ENCODE data around the gene GAPDH. TPM values are rescaled to one million over a fixed set of nuclear protein-coding genes. Genes with fewer than 3 reads are reported as not detected.

GAPDH gene
- polyA plus RNA-seq, 1 of the 3 experiments (the other 2 are of a cell fraction), result 8,077 TPM

- peaks cover 8% of the 10 kb centered on the region for H3F3A ChIP-seq (replicated peaks; ENCODE audit: insufficient read depth)
- no peaks in the 10 kb centered on the region for H4K20me1 ChIP-seq (ENCODE audit: insufficient read depth)
- ChIA-PET CTCF (no interaction called here), POLR2A (no interaction called here)
- peaks cover 64% of the 10 kb centered on the region for H3K79me2 ChIP-seq (ENCODE audit: insufficient read depth)
- TF ChIP-seq YY1 (IDR thresholded peaks at IDR 0.05; ENCODE audit: low read depth), result no peak
- no peak for TF ChIP-seq FOXJ3 (CRISPR knock-in tag; IDR thresholded peaks at IDR 0.05)
- no peak for TF ChIP-seq TAF1 (IDR thresholded peaks at IDR 0.05; ENCODE audit: borderline replicate concordance, low read depth, low read length)
- TF ChIP-seq JUND (IDR thresholded peaks at IDR 0.05), result no peak
- TF ChIP-seq NRF1 (IDR thresholded peaks at IDR 0.05; ENCODE audit: low read depth, low read length), result no peak
- TF ChIP-seq CTCF (IDR thresholded peaks at IDR 0.05), result peak; percentile 18
- no peak for TF ChIP-seq USF2 (IDR thresholded peaks at IDR 0.05; ENCODE audit: borderline replicate concordance, low read depth, low read length)
- TF ChIP-seq PBX3 (IDR thresholded peaks at IDR 0.05), result no peak
- WGBS (ENCODE audit: low lambda C conversion rate), result under 1% methylated on average over 14 of the region's 14 CpGs
- peak overlapping the region; percentile 97 for H3K9ac ChIP-seq
- H3K4me1 ChIP-seq (ENCODE audit: control insufficient read depth in 1 of 2, insufficient read depth in 2 of 2, low read depth in 1 of 2, low read length in 1 of 2), result peaks cover 13 to 18% of the 10 kb centered on the region in 2 experiments; a peak in 3 of 4 replicates
- peaks cover 15 to 43% of the 10 kb centered on the region in 2 experiments for H3K36me3 ChIP-seq (replicated peaks in 1 of 2; ENCODE audit: control insufficient read depth in 1 of 2, insufficient read depth in 2 of 2, low read length in 1 of 2)
- no peaks in the 10 kb centered on the region for H3K27me3 ChIP-seq (ENCODE audit: insufficient read depth)
- peak overlapping the region; percentile 81 to 97 for H3K4me3 ChIP-seq (ENCODE audit: low read depth in 2 of 2, low read length in 1 of 2)
- H3K9me3 ChIP-seq, result no peaks in the 10 kb centered on the region
- H2AFZ ChIP-seq (ENCODE audit: low read depth), result peak overlapping the region; percentile 39; the same call in 1 of the 2 replicates
- H3K4me2 ChIP-seq, result peak overlapping the region; percentile 99
- no peaks in the 10 kb centered on the region for H3K9me2 ChIP-seq
- H3K27ac ChIP-seq (ENCODE audit: low read depth in 2 of 2, low read length in 1 of 2), result peak overlapping the region; percentile 76 to 99
- peak; percentile 37 for DNase-seq
Observed at GRCh38 chr12:6494258-6494743, 40.0 kb upstream of the GAPDH start.

- H3K9ac ChIP-seq, result peak overlapping the region; percentile 97
- peaks cover 13 to 18% of the 10 kb centered on the region in 2 experiments; a peak in 3 of 4 replicates for H3K4me1 ChIP-seq (ENCODE audit: control insufficient read depth in 1 of 2, insufficient read depth in 2 of 2, low read depth in 1 of 2, low read length in 1 of 2)
- H3K27me3 ChIP-seq (ENCODE audit: insufficient read depth), result no peaks in the 10 kb centered on the region
- H3K4me2 ChIP-seq, result peak overlapping the region; percentile 99
- H3K79me2 ChIP-seq (ENCODE audit: insufficient read depth), result peaks cover 70% of the 10 kb centered on the region
- ChIA-PET CTCF (no interaction called here), POLR2A (interaction anchor here (0.6 kb wide), 1 partner anchor 17 kb away, joined by 5 read pairs; no protein-coding TSS in a partner anchor)
- no peaks in the 10 kb centered on the region for H3K9me2 ChIP-seq
- WGBS (ENCODE audit: low lambda C conversion rate), result 58% methylated on average over 1 of the region's 1 CpG
- no peak for DNase-seq
- no peak overlapping the region for H2AFZ ChIP-seq (ENCODE audit: low read depth)
- H3F3A ChIP-seq (replicated peaks; ENCODE audit: insufficient read depth), result peaks cover 8% of the 10 kb centered on the region
- H3K9me3 ChIP-seq, result no peaks in the 10 kb centered on the region
- H3K36me3 ChIP-seq (replicated peaks in 1 of 2; ENCODE audit: control insufficient read depth in 1 of 2, insufficient read depth in 2 of 2, low read length in 1 of 2), result peaks cover 15 to 48% of the 10 kb centered on the region in 2 experiments
- H3K4me3 ChIP-seq (ENCODE audit: low read depth in 2 of 2, low read length in 1 of 2), result peak overlapping the region; percentile 81 to 97
- no peak overlapping the region for H3K27ac ChIP-seq (ENCODE audit: low read depth in 2 of 2, low read length in 1 of 2)
- no peaks in the 10 kb centered on the region for H4K20me1 ChIP-seq (ENCODE audit: insufficient read depth)
- TF ChIP-seq ELF1 (IDR thresholded peaks at IDR 0.05) (no peak), ZBTB33 (IDR thresholded peaks at IDR 0.05; ENCODE audit: borderline replicate concordance, low read depth) (no peak), EP300 (IDR thresholded peaks at IDR 0.05; ENCODE audit: borderline replicate concordance in 1 of 2, low read depth in 1 of 2, low read length in 1 of 2) (no peak), GATA2 (CRISPR knock-in tag; IDR thresholded peaks at IDR 0.05) (no peak), TAF1 (IDR thresholded peaks at IDR 0.05; ENCODE audit: borderline replicate concordance, low read depth, low read length) (no peak), MAX (IDR thresholded peaks at IDR 0.05; ENCODE audit: low read depth) (no peak), RCOR1 (IDR thresholded peaks at IDR 0.05; ENCODE audit: low read length) (no peak), FOXM1 (IDR thresholded peaks at IDR 0.05; ENCODE audit: low read depth) (no peak), MEF2A (IDR thresholded peaks at IDR 0.05; ENCODE audit: borderline replicate concordance, low read depth) (no peak), FOSL2 (IDR thresholded peaks at IDR 0.05; ENCODE audit: borderline replicate concordance, low read depth) (no peak), USF1 (IDR thresholded peaks at IDR 0.05; ENCODE audit: borderline replicate concordance, low read depth) (no peak), RAD21 (IDR thresholded peaks at IDR 0.05; ENCODE audit: low read length) (no peak), PBX3 (IDR thresholded peaks at IDR 0.05) (no peak), GABPA (IDR thresholded peaks at IDR 0.05; ENCODE audit: low read depth) (no peak)
Observed at GRCh38 chr12:6494968-6495367, 39.3 kb upstream of the GAPDH start.
